Glomerular visceral epithelial cell (primary cell): Measurements from ENCODE around the gene CALML4.
"Not testable (repeated sequence)": the region's sequence is repeated elsewhere in the genome, so short reads cannot be mapped to it uniquely, and the experiment has no call there.

Experiments used
- DNase-seq: peaks from one replicate; pipeline ENCODE4 v3.0.0-alpha.2; 2016; ENCODE audit errors: extremely low spot score

Gene CALML4, protein sequence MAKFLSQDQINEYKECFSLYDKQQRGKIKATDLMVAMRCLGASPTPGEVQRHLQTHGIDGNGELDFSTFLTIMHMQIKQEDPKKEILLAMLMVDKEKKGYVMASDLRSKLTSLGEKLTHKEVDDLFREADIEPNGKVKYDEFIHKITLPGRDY

GRCh38 chr15:68204776-68205557 lies at the start of gene CALML4:
CALML4 (minus strand) TSS chr15:68205332; CDS start chr15:68205247, 85 bp downstream.
- DNase-seq = no peak

- peak; percentile 73 for DNase-seq
These were observed 47.9 kb upstream of the CALML4 start for GRCh38 chr15:68252925-68253534.

GRCh38 chr15:68249058-68249713 lies 44.1 kb upstream of the CALML4 start:
- no peak for DNase-seq

DNA sequence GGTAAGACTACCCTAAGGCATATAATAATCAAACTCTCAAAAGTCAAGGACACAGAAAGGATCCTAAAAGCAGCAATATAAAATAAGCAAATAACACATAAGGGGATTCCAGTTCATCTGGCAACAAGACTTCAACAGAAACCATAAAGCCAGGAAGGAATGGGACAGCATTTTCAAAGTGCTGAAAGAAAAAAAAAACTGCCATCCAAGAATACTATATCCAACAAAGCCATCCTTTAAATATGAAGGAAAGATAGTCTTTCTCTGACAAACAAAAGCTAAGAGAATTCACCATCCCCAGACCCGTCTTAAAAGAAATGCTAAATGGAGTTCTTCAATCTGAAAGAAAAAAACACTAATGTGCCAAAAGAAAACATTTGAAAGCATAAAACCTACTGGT lies 39.1 kb upstream of the CALML4 start:
- no peak for DNase-seq

- DNase-seq = no peak
These were observed 36.2 kb upstream of the CALML4 start for GRCh38 chr15:68241088-68241935.

DNA sequence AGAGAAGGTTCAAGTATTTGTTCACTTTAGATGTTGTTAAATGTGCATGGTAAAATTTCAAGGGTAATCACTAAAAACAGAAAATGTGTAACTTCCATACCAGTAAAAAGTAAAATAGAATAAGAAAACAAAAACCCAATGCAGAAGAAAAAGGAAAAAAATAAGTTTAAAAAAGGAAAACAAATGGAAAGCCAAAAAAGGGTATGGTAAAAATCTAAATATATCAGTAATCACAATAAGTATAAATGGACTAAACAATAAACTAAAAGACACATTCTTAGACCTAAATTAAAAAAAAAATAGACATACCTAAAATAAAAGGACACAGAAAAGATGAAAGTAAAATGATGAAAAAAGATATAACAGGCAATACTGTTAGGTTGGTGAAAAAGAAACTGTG lies 33.9 kb upstream of the CALML4 start:
- DNase-seq = no peak

GRCh38 chr15:68235022-68235421 lies 29.9 kb upstream of the CALML4 start:
- DNase-seq = no peak

DNA sequence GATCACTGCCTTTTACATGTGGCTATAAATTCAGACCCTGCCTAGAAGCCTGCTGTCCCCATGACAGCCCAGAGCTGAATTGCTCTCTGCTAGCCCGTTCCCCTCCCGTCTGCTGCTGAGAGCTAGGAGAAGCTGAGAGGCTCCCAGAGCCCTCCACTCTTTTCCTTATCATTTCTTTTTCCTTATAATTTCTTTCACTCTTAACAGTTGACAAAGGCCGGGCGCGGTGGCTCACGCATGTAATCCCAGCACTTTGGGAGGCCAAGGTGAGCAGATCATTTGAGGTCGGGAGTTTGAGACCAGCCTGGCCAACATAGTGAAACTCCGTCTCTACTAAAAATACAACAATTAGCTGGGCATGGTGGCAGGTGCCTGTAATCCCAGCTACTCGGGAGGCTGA lies 29.4 kb upstream of the CALML4 start:
- DNase-seq = not testable (repeated sequence)

GRCh38 chr15:68234060-68234459 lies 28.9 kb upstream of the CALML4 start:
- DNase-seq = no peak

DNA sequence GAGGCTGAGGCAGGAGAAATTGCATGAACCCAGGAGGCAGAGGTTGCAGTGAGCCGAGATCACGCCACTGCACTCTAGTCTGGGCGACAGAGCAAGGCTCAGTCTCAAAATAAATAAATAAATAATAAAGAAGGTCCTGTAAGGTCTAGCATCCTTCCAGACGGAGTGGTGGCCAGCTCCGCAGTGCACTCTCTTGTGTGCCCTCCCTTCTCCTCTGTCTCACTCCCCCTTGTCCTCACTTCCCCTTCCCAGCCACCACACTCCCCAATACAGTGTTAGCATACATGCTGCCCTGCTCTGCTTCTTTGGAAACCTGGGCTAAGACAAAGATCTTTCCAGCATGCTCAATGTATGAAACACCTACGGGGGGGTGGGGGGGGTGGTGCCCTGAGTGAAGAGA lies 27.8 kb upstream of the CALML4 start:
- DNase-seq = no peak

DNA sequence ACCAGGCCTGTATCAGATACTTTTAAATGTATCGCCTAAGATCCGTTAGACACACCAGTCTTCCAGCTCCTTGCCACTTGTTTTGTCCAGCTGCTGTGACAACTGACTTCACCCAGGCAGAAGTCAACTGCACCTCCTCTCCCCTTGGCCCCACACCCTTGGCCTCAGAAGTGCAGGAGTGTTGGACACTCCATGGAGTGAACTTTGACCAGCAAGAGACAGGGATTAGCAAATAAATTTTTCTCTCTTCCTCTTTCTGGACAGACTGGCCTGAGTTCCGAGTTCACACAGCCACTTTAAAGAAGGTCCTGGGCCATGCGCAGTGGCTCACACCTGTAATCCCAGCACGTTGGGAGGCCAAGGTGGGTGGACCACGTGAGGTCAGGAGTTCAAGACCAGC lies 27.3 kb upstream of the CALML4 start:
- no peak for DNase-seq

DNA sequence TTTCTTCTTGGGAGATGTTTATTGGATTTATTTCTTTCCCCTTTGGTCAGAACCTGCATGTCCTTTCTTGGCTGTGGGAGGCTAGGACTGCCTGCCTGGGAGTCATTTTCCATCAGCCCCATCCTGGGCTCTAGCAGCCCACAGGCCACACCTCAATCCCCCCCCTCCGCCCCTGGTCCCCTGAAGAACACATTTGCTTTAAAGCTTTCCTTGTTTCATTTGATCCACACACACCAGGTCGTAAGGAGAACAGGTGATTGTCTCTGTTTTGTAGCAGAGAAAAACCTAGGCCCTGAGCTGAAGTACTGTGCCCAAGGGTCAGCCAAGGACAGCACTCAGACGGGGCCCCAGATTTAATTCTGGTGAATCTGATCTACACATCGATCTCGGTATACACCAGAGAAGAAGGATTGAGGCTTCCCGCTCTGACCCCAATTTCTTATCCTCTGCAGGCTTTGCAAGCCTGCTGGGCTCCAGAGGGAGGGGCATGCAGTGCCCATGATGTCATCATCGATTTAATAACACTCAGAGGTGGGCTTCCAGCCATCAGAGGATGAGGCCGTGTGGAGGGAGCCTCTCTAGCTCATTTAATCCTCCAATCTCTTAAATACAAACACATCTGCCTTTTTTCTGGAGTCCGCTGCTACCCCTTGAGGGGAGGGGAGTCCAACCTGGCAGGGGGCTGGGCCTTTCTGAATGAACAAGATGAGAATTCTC lies 26.1 kb upstream of the CALML4 start:
- DNase-seq = no peak

- peak; percentile 26 for DNase-seq
These were observed 25.3 kb upstream of the CALML4 start for GRCh38 chr15:68230157-68231100.

DNA sequence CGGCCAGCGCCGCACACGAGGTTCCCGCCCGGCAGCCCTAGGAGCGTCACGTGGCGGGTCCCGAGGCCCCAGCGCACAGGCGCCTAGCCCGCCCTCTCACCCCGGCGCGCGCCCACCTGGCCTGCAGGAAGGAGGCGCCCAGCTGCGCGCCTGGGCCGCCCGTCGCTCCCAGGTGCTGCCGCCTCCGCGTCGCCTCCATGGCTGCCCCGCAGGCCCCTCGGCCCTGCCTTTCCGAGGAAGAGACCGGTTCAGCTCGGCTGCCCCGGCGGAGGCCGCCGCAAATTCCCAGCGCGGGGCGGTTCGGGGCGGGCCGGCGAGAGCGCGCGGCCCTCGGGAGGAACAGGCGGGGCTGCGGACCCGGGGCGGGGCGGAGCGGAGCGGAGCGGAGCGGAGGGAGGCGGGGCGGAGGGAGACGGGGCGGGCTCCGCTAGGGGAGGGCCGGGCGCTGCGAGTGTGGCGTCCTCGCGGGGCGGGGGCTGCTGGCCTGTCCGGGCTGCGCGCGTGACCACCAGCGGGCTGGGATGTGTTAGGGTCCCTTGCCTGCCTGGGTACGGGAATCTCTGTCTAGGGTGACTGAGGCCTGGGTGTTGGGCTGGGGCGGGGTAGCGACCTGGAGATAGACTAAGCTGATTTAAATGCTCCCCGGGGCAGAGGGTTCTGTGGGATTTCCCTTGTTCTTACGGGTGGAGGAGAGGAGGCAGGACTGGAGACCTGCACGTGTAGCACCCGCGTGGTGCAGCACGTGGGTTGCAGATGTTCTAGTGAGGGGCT lies 24.4 kb upstream of the CALML4 start, which contains the start of gene CLN6:
Gene CLN6, minus strand, starts transcription at position 343 of the 771 bp plus-strand sequence. Its CDS starts 144 bp downstream, at position 199.
- peak; percentile 87 for DNase-seq

DNA sequence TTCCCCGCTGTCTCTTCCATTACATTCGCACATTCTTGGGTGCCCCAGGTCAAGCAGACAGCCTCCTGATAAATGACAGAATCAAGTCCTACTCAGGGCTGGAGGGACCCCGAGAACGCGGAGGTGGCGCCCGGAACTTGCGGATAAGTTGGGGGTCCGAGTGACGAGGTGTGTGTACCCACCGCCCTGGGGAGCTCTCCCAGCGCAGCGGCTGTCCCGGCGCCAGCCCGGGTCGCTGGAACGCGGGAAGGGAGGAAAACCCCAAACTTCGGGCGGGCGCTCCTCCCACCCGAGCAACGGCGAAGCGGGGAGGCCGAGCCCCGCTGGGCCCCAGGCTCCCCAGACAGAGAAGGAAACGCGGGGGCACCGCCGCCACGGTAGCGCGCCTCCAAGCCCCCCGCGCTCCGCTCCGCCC lies 23.8 kb upstream of the CALML4 start:
- no peak for DNase-seq

GRCh38 chr15:68228143-68228970 lies 23.2 kb upstream of the CALML4 start:
- DNase-seq = peak; percentile 27

DNA sequence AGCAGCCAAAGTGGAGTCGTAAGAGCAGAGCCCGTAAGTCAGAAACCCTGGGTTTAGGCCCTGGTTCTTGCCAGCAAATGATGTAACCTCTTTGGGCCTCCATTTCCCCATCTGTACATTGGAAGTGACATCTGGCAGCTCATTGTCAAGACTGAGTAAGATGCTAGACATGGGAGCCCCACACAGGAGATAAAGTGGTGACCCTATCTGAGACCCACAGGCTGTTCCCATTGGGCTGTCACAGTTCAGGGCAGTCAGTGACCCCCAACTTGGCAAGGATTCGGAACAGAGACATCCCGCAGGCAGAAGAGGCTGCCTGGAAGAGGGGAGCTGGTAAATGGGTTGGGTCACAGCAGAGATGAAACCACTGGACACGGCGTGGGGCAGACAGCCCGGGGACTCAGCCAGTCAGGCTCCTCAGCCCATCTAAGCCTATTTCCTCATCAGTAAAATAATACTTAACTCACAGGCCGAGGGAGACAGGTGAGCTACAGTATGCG lies 22.6 kb upstream of the CALML4 start:
- no peak for DNase-seq

DNA sequence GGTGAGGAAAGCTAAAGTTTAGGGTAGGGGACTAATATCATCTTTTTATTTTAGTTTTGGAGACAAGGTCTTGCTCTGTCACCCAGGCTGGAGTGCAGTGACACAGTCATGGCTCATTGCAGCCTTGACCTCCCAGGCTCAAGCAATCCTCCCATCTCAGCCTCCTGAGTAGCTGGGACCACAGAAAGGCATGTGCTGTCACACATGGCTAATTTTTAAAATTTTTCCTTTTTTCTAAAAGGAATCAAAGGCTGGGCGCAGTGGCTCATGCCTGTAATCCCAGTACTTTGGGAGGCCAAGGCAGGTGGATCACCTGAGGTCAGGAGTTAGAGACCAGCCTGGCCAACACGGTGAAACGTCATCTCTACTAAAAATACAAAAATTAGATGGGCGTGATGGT lies 20.3 kb upstream of the CALML4 start:
- DNase-seq = not testable (repeated sequence)
